Esophagus muscularis mucosa (tissue), 4 donors: ENCODE measurements around the gene COMT. TPM values are rescaled to one million over a fixed set of nuclear protein-coding genes. Genes with fewer than 3 reads are reported as not detected.

Source experiments
- DNase-seq: peaks from one replicate; pipeline ENCODE4 v3.0.0-alpha.2; 2017; ENCODE audit errors: extremely low spot score
- H3K27ac ChIP-seq, 4 donors: fragments of 200-600 bp; sonication (generic); replicated peaks in 1 of 4; 1 replicate in 3 of 4; 2 replicates in 1 of 4; pipeline ENCODE4 v1.5.1; 2016 to 2019; ENCODE audit warnings: mild to moderate bottlenecking in 1 of 4
- H3K27me3 ChIP-seq, 4 donors: fragments of 200-600 bp; sonication (generic); one replicate each; pipeline versions ENCODE4 v1.5.1 to v1.6.0; 2016 to 2019
- H3K36me3 ChIP-seq, 4 donors: fragments of 200-600 bp; sonication (generic); one replicate each; pipeline ENCODE4 v1.5.1; 2016 to 2019
- H3K4me1 ChIP-seq, 4 donors: fragments of 200-600 bp; sonication (generic); one replicate each; pipeline ENCODE4 v1.5.1; 2016 to 2019
- H3K4me3 ChIP-seq, 4 donors: fragments of 200-600 bp; sonication (generic); 1 replicate in 2 of 4; 2 replicates in 2 of 4; pipeline ENCODE4 v1.5.1; 2016 to 2019; ENCODE audit warnings: mild to moderate bottlenecking in 4 of 4, moderate library complexity in 1 of 4
- H3K9me3 ChIP-seq, 4 donors: fragments of 200-600 bp; sonication (generic); 1 replicate in 3 of 4; 2 replicates in 1 of 4; pipeline ENCODE4 v1.5.1; 2016 to 2019
- CTCF ChIP-seq, 3 experiments: fragments of 200-600 bp in 2 of 3; fragments of 450-650 bp in 1 of 3; sonication (generic) in 2 of 3; IDR thresholded peaks; one replicate each; pipeline ENCODE4 v1.5.1; 2017 to 2019; ENCODE audit warnings: antibody characterized with exemption in 3 of 3, mild to moderate bottlenecking in 2 of 3, moderate library complexity in 1 of 3
- EP300 ChIP-seq: sonication (generic); formaldehyde crosslinking; IDR thresholded peaks from one replicate; pipeline ENCODE4 v1.6.1; 2017; ENCODE audit warnings: antibody characterized with exemption
- POLR2A ChIP-seq: fragments of 450-650 bp; IDR thresholded peaks from one replicate; pipeline ENCODE4 v1.6.1; 2017; ENCODE audit warnings: antibody characterized with exemption, moderate library complexity, mild to moderate bottlenecking, low read depth
- POLR2AphosphoS5 ChIP-seq, 2 donors: sonication (generic); formaldehyde crosslinking; IDR thresholded peaks; one replicate each; pipeline ENCODE4 v1.6.1; 2017; ENCODE audit warnings: antibody characterized with exemption in 2 of 2
- WGBS: methylation state at CpG from one replicate; pipeline ENCODE4 v1.1.5; 2018; 5-methylcytosine and 5-hydroxymethylcytosine counted together
- intact Hi-C: fragments of 100-400 bp; cut with DNase I; formaldehyde crosslinking; loops from one replicate; pipeline ENCODE4 v1.15.1; 2023
- total RNA-seq, 4 donors: library from RNA; depleted of rRNA; stranded (reverse); fragments of >200 nt; gene quantifications; one replicate each; pipeline versions ENCODE4 v1.1.0 to v1.2.1, GENCODE V29; 2016

The COMT gene
- total RNA-seq, 4 donors from 2014 or later = 141 to 231 (median 196) TPM

GRCh38 chr22:19970031-19970478 is 28.5 kb downstream of the COMT start:
- intact Hi-C loops = loop anchor here (10.0 kb wide), 1 partner anchor 135 kb away; no protein-coding TSS in a partner anchor
- no peaks in the 10 kb centered on the region for H3K9me3 ChIP-seq
- WGBS = 63% methylated on average over 6 of the region's 9 CpGs
- no peak overlapping the region for H3K4me3 ChIP-seq
- peaks cover 0 to 27% (median 18%) of the 10 kb centered on the region in 4 donors for H3K4me1 ChIP-seq
- no peak for DNase-seq
- TF ChIP-seq CTCF (IDR thresholded peaks at IDR 0.05) (no peak), POLR2AphosphoS5 (IDR thresholded peaks at IDR 0.05) (no peak), POLR2A (no peak), EP300 (no peak)
- H3K27me3 ChIP-seq = no peaks in the 10 kb centered on the region
- peaks cover 16 to 88% (median 79%) of the 10 kb centered on the region in 4 donors for H3K36me3 ChIP-seq
- H3K27ac ChIP-seq = peak overlapping the region; percentile 3 to 48 (median 36)

DNA sequence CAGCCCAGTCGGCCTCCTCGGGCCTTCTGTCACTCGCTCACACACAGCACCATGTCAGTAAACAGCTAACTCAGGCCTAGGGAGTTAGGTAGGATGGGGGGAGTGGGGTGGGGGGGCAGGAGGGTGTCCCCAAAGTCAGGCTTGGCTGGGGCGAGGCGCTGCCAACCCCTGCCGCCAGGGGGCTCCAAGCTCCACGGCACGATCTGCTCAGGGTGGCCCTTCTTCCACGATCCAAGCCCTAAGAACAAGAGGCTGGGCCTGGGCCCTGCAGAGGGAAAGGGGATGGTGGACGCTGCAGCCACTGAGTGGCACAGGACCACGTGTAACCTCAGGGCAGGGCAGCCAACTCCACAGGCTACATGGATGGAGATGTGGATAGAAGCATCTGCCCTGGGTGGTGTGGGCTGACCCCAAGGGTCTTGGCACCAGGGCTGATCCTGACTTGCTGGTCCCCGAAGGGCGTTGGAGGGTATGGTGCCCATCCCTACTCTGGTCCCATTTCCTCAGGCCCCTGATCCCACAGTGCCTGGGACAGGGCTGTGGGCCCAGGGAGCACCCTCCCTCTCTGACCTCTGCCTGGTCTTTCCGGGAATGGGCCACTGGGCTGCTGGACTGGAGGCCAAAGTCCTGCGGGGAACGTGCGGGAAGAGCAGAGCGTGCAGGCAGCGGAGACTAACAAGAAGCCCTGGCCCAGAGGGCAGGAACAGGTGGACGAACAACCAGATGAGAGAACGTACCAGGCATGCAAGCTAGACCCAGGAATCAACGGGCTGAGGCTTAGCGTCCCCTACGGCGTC is 29.1 kb downstream of the COMT start:
- no peaks in the 10 kb centered on the region for H3K9me3 ChIP-seq
- DNase-seq = no peak
- 39% methylated on average over 13 of the region's 25 CpGs for WGBS
- intact Hi-C loops = loop anchor here (10.0 kb wide), 1 partner anchor 134 kb away; no protein-coding TSS in a partner anchor
- H3K27me3 ChIP-seq = no peaks in the 10 kb centered on the region
- peak overlapping the region; percentile 9 to 48 (median 36) for H3K27ac ChIP-seq
- H3K36me3 ChIP-seq = peaks cover 16 to 81% (median 74%) of the 10 kb centered on the region in 4 donors
- H3K4me1 ChIP-seq = peaks cover 0 to 33% (median 24%) of the 10 kb centered on the region in 4 donors
- no peak overlapping the region for H3K4me3 ChIP-seq
- TF ChIP-seq CTCF (IDR thresholded peaks at IDR 0.05) = peak in 2 of 3 experiments; percentile 88 to 96
- no peak for TF ChIP-seq POLR2A
- peak; percentile 25 to 43 for TF ChIP-seq POLR2AphosphoS5 (IDR thresholded peaks at IDR 0.05)
- TF ChIP-seq EP300 = no peak

DNA sequence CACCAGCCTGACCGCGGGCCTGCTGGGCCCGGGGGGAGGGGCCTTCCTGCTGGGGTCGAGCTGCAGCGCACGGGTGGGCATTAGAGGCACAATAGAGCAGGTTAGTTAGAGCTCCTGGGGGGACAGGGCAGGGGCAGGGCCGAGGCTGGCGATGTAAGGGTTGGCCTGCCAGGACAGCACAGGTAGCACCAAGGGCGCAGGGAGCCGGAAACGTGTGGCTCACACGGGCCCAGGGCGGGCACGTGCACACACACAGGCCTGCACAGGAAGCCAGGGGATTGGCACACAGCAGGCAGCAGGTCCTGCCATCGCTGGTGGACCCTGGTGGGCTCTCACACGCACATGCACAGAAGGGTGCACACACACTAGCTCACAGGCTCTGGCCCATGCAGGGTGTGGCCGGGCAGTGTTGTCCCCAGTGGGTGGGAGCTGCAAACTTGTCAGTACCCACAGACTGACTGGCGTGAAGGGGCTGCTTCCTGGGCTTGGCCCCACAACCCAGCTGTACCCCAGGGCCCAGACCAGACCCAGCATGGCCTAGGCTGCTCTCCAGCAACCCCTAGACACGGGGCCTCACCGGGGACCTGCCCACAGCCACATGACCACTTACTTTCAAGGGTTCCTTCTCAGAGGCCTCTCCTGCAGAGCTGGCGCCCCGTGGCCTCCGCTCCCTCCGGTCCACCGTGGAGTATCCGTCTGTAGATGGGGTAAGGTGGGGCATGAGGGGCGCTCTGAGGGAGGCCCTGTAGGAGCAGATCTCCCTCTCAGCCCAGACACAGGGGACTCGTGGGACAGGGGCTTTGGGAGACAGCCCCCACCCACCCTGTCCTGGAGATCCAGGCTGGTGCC is 29.9 kb downstream of the COMT start:
- TF ChIP-seq EP300 = no peak
- TF ChIP-seq CTCF (IDR thresholded peaks at IDR 0.05) = no peak
- no peak for TF ChIP-seq POLR2A
- TF ChIP-seq POLR2AphosphoS5 (IDR thresholded peaks at IDR 0.05) = no peak
- WGBS = 65% methylated on average over 21 of the region's 28 CpGs
- Histone ChIP-seq H3K27me3 (no peaks in the 10 kb centered on the region), H3K4me3 (no peak overlapping the region), H3K9me3 (no peaks in the 10 kb centered on the region), H3K36me3 (peaks cover 16 to 75% (median 71%) of the 10 kb centered on the region in 4 donors), H3K4me1 (peaks cover 0 to 37% (median 25%) of the 10 kb centered on the region in 4 donors), H3K27ac (peak overlapping the region in 1 of 4 donors; percentile 47)
- no peak for DNase-seq
- intact Hi-C loops = loop anchor here (10.0 kb wide), 1 partner anchor 133 kb away; no protein-coding TSS in a partner anchor

DNA sequence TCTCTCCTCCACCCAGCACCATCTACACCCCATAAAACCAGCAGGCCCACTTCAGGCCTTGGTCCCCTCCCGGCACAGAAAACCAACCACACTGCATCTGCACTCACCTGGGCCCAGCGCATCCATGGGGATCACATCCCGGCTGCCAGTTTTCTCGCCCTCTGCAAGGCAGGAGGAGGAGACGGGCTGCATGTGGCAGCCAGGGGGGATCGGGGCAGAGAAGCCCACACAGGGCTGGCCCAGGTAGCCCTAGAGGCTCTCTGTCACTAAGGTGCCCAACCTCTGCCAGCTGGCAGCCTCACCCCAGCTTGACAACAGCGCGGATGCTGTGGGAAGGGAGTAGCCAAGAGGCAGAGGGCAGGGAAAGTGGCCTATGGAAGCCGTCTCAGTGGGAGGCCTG is 30.7 kb downstream of the COMT start:
- Histone ChIP-seq H3K36me3 (peaks cover 16 to 71% (median 68%) of the 10 kb centered on the region in 4 donors), H3K27ac (no peak overlapping the region), H3K27me3 (no peaks in the 10 kb centered on the region), H3K9me3 (no peaks in the 10 kb centered on the region), H3K4me1 (peaks cover 0 to 37% (median 25%) of the 10 kb centered on the region in 4 donors), H3K4me3 (no peak overlapping the region)
- no peak for TF ChIP-seq POLR2A
- TF ChIP-seq POLR2AphosphoS5 (IDR thresholded peaks at IDR 0.05) = no peak
- no peak for TF ChIP-seq CTCF (IDR thresholded peaks at IDR 0.05)
- TF ChIP-seq EP300 = no peak
- WGBS = 87% methylated on average over 9 of the region's 9 CpGs
- no peak for DNase-seq
- intact Hi-C loops = loop anchor here (10.0 kb wide), 1 partner anchor 133 kb away; no protein-coding TSS in a partner anchor
